NT2/D1 (cell line): ENCODE results near the gene P2RX1.

Source experiments
- DNase-seq: peaks from one replicate; pipeline ENCODE4 v3.0.0-alpha.2; 2011; ENCODE audit warnings: low read depth, low spot score
- H3K27me3 ChIP-seq: 2 replicates; pipeline ENCODE4 v1.6.0; 2011; ENCODE audit warnings: mild to moderate bottlenecking; ENCODE audit not compliant: insufficient read length, insufficient read depth
- H3K36me3 ChIP-seq: 2 replicates; pipeline ENCODE4 v1.6.1; 2011; ENCODE audit warnings: mild to moderate bottlenecking, low read length, mixed read lengths; ENCODE audit not compliant: insufficient read depth, insufficient read length
- H3K4me1 ChIP-seq: 2 replicates; pipeline ENCODE4 v1.5.1; 2011; ENCODE audit not compliant: insufficient read depth, insufficient read length
- H3K4me3 ChIP-seq: 2 replicates; pipeline ENCODE4 v1.5.1; 2011; ENCODE audit warnings: low read depth; ENCODE audit not compliant: insufficient read length
- H3K9ac ChIP-seq: 2 replicates; pipeline ENCODE4 v1.6.0; 2011; ENCODE audit warnings: low read depth; ENCODE audit not compliant: insufficient read length
- H3K9me3 ChIP-seq: 2 replicates; pipeline ENCODE4 v1.5.1; 2011; ENCODE audit warnings: mild to moderate bottlenecking, low read length; ENCODE audit not compliant: insufficient read depth
- SUZ12 ChIP-seq: IDR thresholded peaks from 2 replicates; pipeline ENCODE4 v1.6.1; 2011; ENCODE audit not compliant: insufficient read length, insufficient read depth; ENCODE audit errors: extremely low read depth
- YY1 ChIP-seq: IDR thresholded peaks from 2 replicates; pipeline ENCODE4 v1.6.1; 2011; ENCODE audit not compliant: insufficient read length, insufficient read depth
- ZNF274 ChIP-seq: IDR thresholded peaks from 2 replicates; pipeline ENCODE4 v1.6.1; 2011; ENCODE audit warnings: mild to moderate bottlenecking, low read depth, low read length

The P2RX1 gene

GRCh38 chr17:3962217-3962964 lies 46.1 kb upstream of the P2RX1 start:
- DNase-seq, result no peak
- Histone ChIP-seq H3K4me3 (no peak overlapping the region), H3K9ac (no peak overlapping the region), H3K4me1 (peaks cover 17% of the 10 kb centered on the region), H3K9me3 (no peaks in the 10 kb centered on the region), H3K36me3 (no peaks in the 10 kb centered on the region), H3K27me3 (peaks cover 31% of the 10 kb centered on the region)
- TF ChIP-seq ZNF274, result no peak
- no peak for TF ChIP-seq SUZ12
- TF ChIP-seq YY1, result no peak

- Histone ChIP-seq H3K4me1 (peaks cover 25% of the 10 kb centered on the region), H3K9ac (no peak overlapping the region), H3K9me3 (no peaks in the 10 kb centered on the region), H3K4me3 (no peak overlapping the region), H3K27me3 (peaks cover 31% of the 10 kb centered on the region), H3K36me3 (no peaks in the 10 kb centered on the region)
- TF ChIP-seq ZNF274, result no peak
- TF ChIP-seq YY1, result no peak
- no peak for TF ChIP-seq SUZ12
- no peak for DNase-seq
Measured at GRCh38 chr17:3961564-3962047, 45.3 kb upstream of the P2RX1 start.

GRCh38 chr17:3960764-3961163 lies 44.5 kb upstream of the P2RX1 start:
- Histone ChIP-seq H3K27me3 (peaks cover 31% of the 10 kb centered on the region), H3K4me3 (no peak overlapping the region), H3K4me1 (peaks cover 26% of the 10 kb centered on the region), H3K36me3 (no peaks in the 10 kb centered on the region), H3K9ac (no peak overlapping the region), H3K9me3 (no peaks in the 10 kb centered on the region)
- TF ChIP-seq SUZ12 (no peak), YY1 (no peak), ZNF274 (no peak)
- DNase-seq, result no peak

GRCh38 chr17:3959921-3960601 lies 43.8 kb upstream of the P2RX1 start:
- Histone ChIP-seq H3K9me3 (no peaks in the 10 kb centered on the region), H3K4me3 (no peak overlapping the region), H3K27me3 (peaks cover 31% of the 10 kb centered on the region), H3K36me3 (no peaks in the 10 kb centered on the region), H3K9ac (no peak overlapping the region), H3K4me1 (peaks cover 26% of the 10 kb centered on the region)
- DNase-seq, result no peak
- TF ChIP-seq SUZ12 (no peak), ZNF274 (no peak), YY1 (no peak)

GRCh38 chr17:3959295-3959899 lies 43.1 kb upstream of the P2RX1 start:
- Histone ChIP-seq H3K27me3 (peaks cover 27% of the 10 kb centered on the region), H3K9ac (no peak overlapping the region), H3K36me3 (no peaks in the 10 kb centered on the region), H3K4me1 (peaks cover 26% of the 10 kb centered on the region), H3K9me3 (no peaks in the 10 kb centered on the region), H3K4me3 (no peak overlapping the region)
- TF ChIP-seq ZNF274, result no peak
- TF ChIP-seq SUZ12, result no peak
- no peak for TF ChIP-seq YY1
- DNase-seq, result no peak

- no peaks in the 10 kb centered on the region for H3K9me3 ChIP-seq
- no peak overlapping the region for H3K9ac ChIP-seq
- H3K36me3 ChIP-seq, result no peaks in the 10 kb centered on the region
- peaks cover 25% of the 10 kb centered on the region for H3K4me1 ChIP-seq
- TF ChIP-seq YY1 (no peak), ZNF274 (no peak)
- DNase-seq, result no peak
- no peak overlapping the region for H3K4me3 ChIP-seq
- H3K27me3 ChIP-seq, result peaks cover 16% of the 10 kb centered on the region
Measured at GRCh38 chr17:3957735-3958599, 41.7 kb upstream of the P2RX1 start.
